Activated B cell treated with CpG ODN at 0.5 μM for 24 hours (primary cell): ENCODE data around the gene CDK12. TPM values are rescaled to one million over a fixed set of nuclear protein-coding genes. Genes with fewer than 3 reads are reported as not detected.
"Not testable (repeated sequence)": the region's sequence is repeated elsewhere in the genome, so short reads cannot be mapped to it uniquely, and the experiment has no call there.

Experiments used
- ATAC-seq: fragments of 200-7000 bp; cut with Tn5 transposase; one replicate; pipeline ENCODE4 v1.10.0; 2021; ENCODE audit warnings: low read depth, mild to moderate bottlenecking, moderate library complexity
- CTCF ChIA-PET: fragments of 350-600 bp; sonication (Branson Sonifier 250); formaldehyde crosslinking; loops from one replicate; lab custom pipeline; 2021; ENCODE audit warnings: antibody characterized with exemption; lab: Charles Lee
- POLR2A ChIA-PET: fragments of 350-600 bp; sonication (Branson Sonifier 250); formaldehyde crosslinking; loops from one replicate; lab custom pipeline; 2021; ENCODE audit warnings: antibody characterized with exemption; lab: Charles Lee
- DNase-seq: peaks from one replicate; pipeline ENCODE4 v3.0.0; 2022
- H3K27ac Mint-ChIP-seq: one replicate; pipeline ENCODE4 v1.8.0; 2020; ENCODE audit warnings: mixed read lengths
- H3K27me3 Mint-ChIP-seq: one replicate; pipeline ENCODE4 v1.8.0; 2021; ENCODE audit warnings: mixed read lengths
- H3K36me3 Mint-ChIP-seq: one replicate; pipeline ENCODE4 v1.8.0; 2021; ENCODE audit warnings: low read depth, mixed read lengths
- H3K4me1 Mint-ChIP-seq: one replicate; pipeline ENCODE4 v1.8.0; 2021; ENCODE audit warnings: mixed read lengths
- H3K4me3 Mint-ChIP-seq: one replicate; pipeline ENCODE4 v1.8.0; 2020; ENCODE audit warnings: mild to moderate bottlenecking, mixed read lengths
- H3K9me3 Mint-ChIP-seq: one replicate; pipeline ENCODE4 v1.8.0; 2020; ENCODE audit warnings: mixed read lengths
- CTCF ChIP-seq: fragments of 200-600 bp; IDR thresholded peaks from one replicate; pipeline ENCODE4 v1.8.0; 2022; ENCODE audit warnings: antibody characterized with exemption, mild to moderate bottlenecking
- intact Hi-C: fragments of 100-400 bp; cut with micrococcal nuclease; formaldehyde crosslinking; loops from one replicate; pipeline ENCODE4 v1.15.1; 2024
- total RNA-seq: library from RNA; stranded (reverse); gene quantifications from 2 replicates; pipeline ENCODE4 v1.2.3, GENCODE V29; 2022

CDK12 gene
- total RNA-seq, 1 donor from 2014 or later = 118 TPM

GRCh38 chr17:39531252-39531651 is 70.0 kb downstream of the CDK12 start:
- no peak for TF ChIP-seq CTCF
- peaks cover 4% of the 10 kb centered on the region for H3K4me1 Mint-ChIP-seq

GRCh38 chr17:39533891-39534290 is 72.6 kb downstream of the CDK12 start:
- Mint-ChIP-seq H3K36me3 (peaks cover 33% of the 10 kb centered on the region), H3K4me1 (peaks cover 10% of the 10 kb centered on the region), H3K27ac (no peak overlapping the region), H3K4me3 (no peak overlapping the region), H3K9me3 (no peaks in the 10 kb centered on the region), H3K27me3 (no peaks in the 10 kb centered on the region)
- ATAC-seq = no peak
- no peak for TF ChIP-seq CTCF
- DNase-seq = no peak
- POLR2A ChIA-PET = no interaction called here
- intact Hi-C loops = no loop called here
- CTCF ChIA-PET = no interaction called here

More at GRCh38 chr17:39531252-39531651, 70.0 kb downstream of the CDK12 start:
- Mint-ChIP-seq H3K36me3 (peaks cover 54% of the 10 kb centered on the region), H3K27ac (peak overlapping the region; percentile 37), H3K27me3 (no peaks in the 10 kb centered on the region), H3K4me3 (no peak overlapping the region), H3K9me3 (no peaks in the 10 kb centered on the region)
- CTCF ChIA-PET = no interaction called here
- ATAC-seq (no peak), DNase-seq (no peak)
- intact Hi-C loops = no loop called here
- POLR2A ChIA-PET = no interaction called here

GRCh38 chr17:39534768-39535405 is 73.6 kb downstream of the CDK12 start:
- peaks cover 25% of the 10 kb centered on the region for H3K36me3 Mint-ChIP-seq
- CTCF ChIA-PET = no interaction called here
- ATAC-seq (no peak), DNase-seq (no peak)
- H3K27ac Mint-ChIP-seq = no peak overlapping the region
- intact Hi-C loops = no loop called here
- no peak overlapping the region for H3K4me3 Mint-ChIP-seq
- no peaks in the 10 kb centered on the region for H3K9me3 Mint-ChIP-seq
- H3K27me3 Mint-ChIP-seq = no peaks in the 10 kb centered on the region
- peaks cover 16% of the 10 kb centered on the region for H3K4me1 Mint-ChIP-seq
- no peak for TF ChIP-seq CTCF
- POLR2A ChIA-PET = no interaction called here

- ChIA-PET POLR2A (no interaction called here), CTCF (interaction anchor here (0.8 to 1.3 kb wide), 2 partner anchors 9 to 11 kb away, joined by 3 to 6 read pairs; no protein-coding TSS in a partner anchor)
- DNase-seq (no peak), ATAC-seq (no peak)
- peaks cover 9% of the 10 kb centered on the region for H3K36me3 Mint-ChIP-seq
- H3K9me3 Mint-ChIP-seq = no peaks in the 10 kb centered on the region
- peaks cover 16% of the 10 kb centered on the region for H3K4me1 Mint-ChIP-seq
- intact Hi-C loops = no loop called here
- TF ChIP-seq CTCF = no peak
- H3K4me3 Mint-ChIP-seq = no peak overlapping the region
- no peak overlapping the region for H3K27ac Mint-ChIP-seq
- no peaks in the 10 kb centered on the region for H3K27me3 Mint-ChIP-seq
These were observed 75.2 kb downstream of the CDK12 start for GRCh38 chr17:39536468-39536867.

- POLR2A ChIA-PET, H3K4me3 Mint-ChIP-seq, H3K27ac Mint-ChIP-seq, H3K9me3 Mint-ChIP-seq, intact Hi-C loops, DNase-seq, H3K36me3 Mint-ChIP-seq, ATAC-seq, H3K27me3 Mint-ChIP-seq: not testable (repeated sequence)
- CTCF ChIA-PET = interaction anchor here (0.6 kb wide), 1 partner anchor 86 kb away, joined by 3 read pairs; no protein-coding TSS in a partner anchor
- H3K4me1 Mint-ChIP-seq = peaks cover 16% of the 10 kb centered on the region
These were observed 76.1 kb downstream of the CDK12 start for GRCh38 chr17:39537364-39537763.
